ENCODE results near the gene PCDHGA4. TPM values are rescaled to one million over a fixed set of nuclear protein-coding genes. Genes with fewer than 3 reads are reported as not detected.
"Not testable (repeated sequence)": the region's sequence is repeated elsewhere in the genome, so short reads cannot be mapped to it uniquely, and the experiment has no call there.

Gene PCDHGA4
- total RNA-seq, 1 experiment from 2014 or later, result 0.91 TPM

GRCh38 chr5:141384471-141385267, 29.8 kb downstream of the PCDHGA4 start:
- no peak for DNase-seq (ENCODE audit: low read depth)

GRCh38 chr5:141387557-141388311, 32.9 kb downstream of the PCDHGA4 start, which contains the start of gene PCDHGB4:
TSS of gene PCDHGB4 (plus strand) at chr5:141387698. CDS start at chr5:141387885, 187 bp downstream.
- not testable (repeated sequence) for DNase-seq (ENCODE audit: low read depth)

GRCh38 chr5:141388661-141389060, 33.8 kb downstream of the PCDHGA4 start:
- DNase-seq (ENCODE audit: low read depth), result no peak

GRCh38 chr5:141389153-141390042, 34.6 kb downstream of the PCDHGA4 start:
- no peak for DNase-seq (ENCODE audit: low read depth)

GRCh38 chr5:141392429-141393198, 37.8 kb downstream of the PCDHGA4 start, which contains the start of gene PCDHGA8:
TSS of gene PCDHGA8 (plus strand) at chr5:141392633. CDS start at chr5:141392814, 181 bp downstream.
- DNase-seq (ENCODE audit: low read depth), result no peak

GRCh38 chr5:141393267-141393666, 38.4 kb downstream of the PCDHGA4 start:
- no peak for DNase-seq (ENCODE audit: low read depth)

- not testable (repeated sequence) for DNase-seq (ENCODE audit: low read depth)
Observed at GRCh38 chr5:141394401-141395187, 39.8 kb downstream of the PCDHGA4 start.

GRCh38 chr5:141397756-141398551, 43.1 kb downstream of the PCDHGA4 start, which contains the start of gene PCDHGB5:
TSS of gene PCDHGB5 (plus strand) at chr5:141397947. CDS start at chr5:141398128, 181 bp downstream.
- DNase-seq (ENCODE audit: low read depth), result not testable (repeated sequence)

GRCh38 chr5:141398608-141399007, 43.8 kb downstream of the PCDHGA4 start:
- no peak for DNase-seq (ENCODE audit: low read depth)

- DNase-seq (ENCODE audit: low read depth), result no peak
Observed at GRCh38 chr5:141399555-141400258, 44.9 kb downstream of the PCDHGA4 start.

GRCh38 chr5:141402553-141403243, 47.9 kb downstream of the PCDHGA4 start, which contains the start of gene PCDHGA9:
TSS of gene PCDHGA9 (plus strand) at chr5:141402778. CDS start at chr5:141402953, 175 bp downstream.
- no peak for DNase-seq (ENCODE audit: low read depth)

GRCh38 chr5:141403387-141403786, 48.6 kb downstream of the PCDHGA4 start:
- DNase-seq (ENCODE audit: low read depth), result no peak

Other genes with a start within 250 kb of the PCDHGA4 start
- 0.07 TPM in 1 of 2 replicates, not detected in the other for gene PCDHB4, start 233.2 kb upstream of the PCDHGA4 start, total RNA-seq (2014; rRNA removed; shearing (Covaris generic))
- not detected in 2 replicates for gene PCDHB5, start 219.8 kb upstream of the PCDHGA4 start, total RNA-seq (2014; rRNA removed; shearing (Covaris generic))
- gene PCDHB6, start 205.0 kb upstream of the PCDHGA4 start, total RNA-seq (2014; rRNA removed; shearing (Covaris generic)), result 0.49 and 0.62 TPM in 2 replicates
- gene PCDHB7, start 182.4 kb upstream of the PCDHGA4 start, total RNA-seq (2014; rRNA removed; shearing (Covaris generic)), result 1.7 and 2.1 TPM in 2 replicates
- gene PCDHB8, start 177.2 kb upstream of the PCDHGA4 start, total RNA-seq (2014; rRNA removed; shearing (Covaris generic)), result 0.98 and 3.8 TPM in 2 replicates
- 3.0 and 8.6 TPM in 2 replicates for gene PCDHB16, start 172.6 kb upstream of the PCDHGA4 start, total RNA-seq (2014; rRNA removed; shearing (Covaris generic))
- 1.6 and 9.3 TPM in 2 replicates for gene PCDHB9, start 167.9 kb upstream of the PCDHGA4 start, total RNA-seq (2014; rRNA removed; shearing (Covaris generic))
- 0.49 and 1.3 TPM in 2 replicates for gene PCDHB10, start 162.7 kb upstream of the PCDHGA4 start, total RNA-seq (2014; rRNA removed; shearing (Covaris generic))
- gene PCDHB11, start 155.4 kb upstream of the PCDHGA4 start, total RNA-seq (2014; rRNA removed; shearing (Covaris generic)), result 0.25 and 0.49 TPM in 2 replicates
- gene PCDHB12, start 146.3 kb upstream of the PCDHGA4 start, total RNA-seq (2014; rRNA removed; shearing (Covaris generic)), result 1.7 and 2.6 TPM in 2 replicates
- 0.39 and 0.42 TPM in 2 replicates for gene PCDHB13, start 141.1 kb upstream of the PCDHGA4 start, total RNA-seq (2014; rRNA removed; shearing (Covaris generic))
- gene PCDHB14, start 131.7 kb upstream of the PCDHGA4 start, total RNA-seq (2014; rRNA removed; shearing (Covaris generic)), result 0.44 and 1.9 TPM in 2 replicates
- gene PCDHB15, start 109.6 kb upstream of the PCDHGA4 start, total RNA-seq (2014; rRNA removed; shearing (Covaris generic)), result 0.17 TPM in 1 of 2 replicates, not detected in the other
- 0.05 TPM in 1 of 2 replicates, not detected in the other for gene SLC25A2, start 51.0 kb upstream of the PCDHGA4 start, total RNA-seq (2014; rRNA removed; shearing (Covaris generic))
- gene TAF7, start 34.2 kb upstream of the PCDHGA4 start, total RNA-seq (2014; rRNA removed; shearing (Covaris generic)), result 52.8 and 84.2 TPM in 2 replicates
- 0.71 and 0.89 TPM in 2 replicates for gene PCDHGA1, start 24.5 kb upstream of the PCDHGA4 start, total RNA-seq (2014; rRNA removed; shearing (Covaris generic))
- gene PCDHGA2, start 16.3 kb upstream of the PCDHGA4 start, total RNA-seq (2014; rRNA removed; shearing (Covaris generic)), result 0.22 and 0.32 TPM in 2 replicates
- 0.49 TPM in 1 of 2 replicates, not detected in the other for gene PCDHGA3, start 11.2 kb upstream of the PCDHGA4 start, total RNA-seq (2014; rRNA removed; shearing (Covaris generic))
- 3.3 and 4.9 TPM in 2 replicates for gene PCDHGB1, start 4.9 kb upstream of the PCDHGA4 start, total RNA-seq (2014; rRNA removed; shearing (Covaris generic))
- gene PCDHGB2, start 5.0 kb downstream of the PCDHGA4 start, total RNA-seq (2014; rRNA removed; shearing (Covaris generic)), result 0.25 and 0.57 TPM in 2 replicates
- gene PCDHGA5, start 9.1 kb downstream of the PCDHGA4 start, total RNA-seq (2014; rRNA removed; shearing (Covaris generic)), result 0.02 and 0.10 TPM in 2 replicates
- gene PCDHGB3, start 15.2 kb downstream of the PCDHGA4 start, total RNA-seq (2014; rRNA removed; shearing (Covaris generic)), result 0.49 and 0.54 TPM in 2 replicates
- gene PCDHGA6, start 18.9 kb downstream of the PCDHGA4 start, total RNA-seq (2014; rRNA removed; shearing (Covaris generic)), result 0.07 and 1.1 TPM in 2 replicates
- 0.17 TPM in 1 of 2 replicates, not detected in the other for gene PCDHGA7, start 27.7 kb downstream of the PCDHGA4 start, total RNA-seq (2014; rRNA removed; shearing (Covaris generic))
- gene PCDHGB4, start 32.7 kb downstream of the PCDHGA4 start, total RNA-seq (2014; rRNA removed; shearing (Covaris generic)), result not detected in 2 replicates
- 0.07 TPM in 1 of 2 replicates, not detected in the other for gene PCDHGA8, start 37.6 kb downstream of the PCDHGA4 start, total RNA-seq (2014; rRNA removed; shearing (Covaris generic))
- not detected in 2 replicates for gene PCDHGB5, start 42.9 kb downstream of the PCDHGA4 start, total RNA-seq (2014; rRNA removed; shearing (Covaris generic))
- gene PCDHGA9, start 47.8 kb downstream of the PCDHGA4 start, total RNA-seq (2014; rRNA removed; shearing (Covaris generic)), result 0.02 and 0.17 TPM in 2 replicates
- gene PCDHGB6, start 53.0 kb downstream of the PCDHGA4 start, total RNA-seq (2014; rRNA removed; shearing (Covaris generic)), result 0.02 TPM in 1 of 2 replicates, not detected in the other
- 0.71 and 0.89 TPM in 2 replicates for gene PCDHGA10, start 58.0 kb downstream of the PCDHGA4 start, total RNA-seq (2014; rRNA removed; shearing (Covaris generic))
- 7.1 and 7.7 TPM in 2 replicates for gene PCDHGB7, start 62.7 kb downstream of the PCDHGA4 start, total RNA-seq (2014; rRNA removed; shearing (Covaris generic))
- gene PCDHGA11, start 66.0 kb downstream of the PCDHGA4 start, total RNA-seq (2014; rRNA removed; shearing (Covaris generic)), result 0.05 TPM in 1 of 2 replicates, not detected in the other
- 0.39 TPM in 1 of 2 replicates, not detected in the other for gene PCDHGA12, start 75.5 kb downstream of the PCDHGA4 start, total RNA-seq (2014; rRNA removed; shearing (Covaris generic))
- gene PCDHGC3, start 120.9 kb downstream of the PCDHGA4 start, total RNA-seq (2014; rRNA removed; shearing (Covaris generic)), result 41.3 and 88.4 TPM in 2 replicates
- gene PCDHGC4, start 130.0 kb downstream of the PCDHGA4 start, total RNA-seq (2014; rRNA removed; shearing (Covaris generic)), result 0.25 and 0.69 TPM in 2 replicates
- gene PCDHGC5, start 134.1 kb downstream of the PCDHGA4 start, total RNA-seq (2014; rRNA removed; shearing (Covaris generic)), result 2.0 and 2.2 TPM in 2 replicates